GM18873 (cell line): Measurements from ENCODE around the gene CCDC136.

Source experiments
- ATAC-seq: cut with Tn5 transposase; IDR thresholded peaks from one replicate; pipeline ENCODE4 v1.9.1; 2021; ENCODE audit warnings: mild to moderate bottlenecking, moderate library complexity, moderate number of reproducible peaks; ENCODE audit not compliant: unreplicated experiment, low FRiP score

Gene CCDC136

GRCh38 chr7:128775744-128776474 lies 15.9 kb upstream of the CCDC136 start, which contains the start of gene OPN1SW:
Gene OPN1SW, minus strand, starts transcription at chr7:128775794. Its CDS starts 13 bp downstream, at chr7:128775781.
- ATAC-seq: no peak

- ATAC-seq: no peak
These were observed 14.3 kb upstream of the CCDC136 start for GRCh38 chr7:128777156-128778123.

- no peak for ATAC-seq
These were observed 12.8 kb upstream of the CCDC136 start for GRCh38 chr7:128778946-128779345.

GRCh38 chr7:128781126-128781525 lies 10.6 kb upstream of the CCDC136 start:
- no peak for ATAC-seq

- no peak for ATAC-seq
These were observed 9.9 kb upstream of the CCDC136 start for GRCh38 chr7:128781851-128782250.

- no peak for ATAC-seq
These were observed 8.5 kb upstream of the CCDC136 start for GRCh38 chr7:128783143-128783861.

GRCh38 chr7:128785738-128786137 lies 6.0 kb upstream of the CCDC136 start:
- ATAC-seq: no peak

GRCh38 chr7:128788446-128789412 lies 3.0 kb upstream of the CCDC136 start:
- ATAC-seq: no peak

- ATAC-seq: no peak
These were observed 1.3 kb upstream of the CCDC136 start for GRCh38 chr7:128790315-128791041.

- no peak for ATAC-seq
These were observed 182 bp downstream of the CCDC136 start for GRCh38 chr7:128791972-128792327.

- no peak for ATAC-seq
These were observed 858 bp downstream of the CCDC136 start for GRCh38 chr7:128792471-128793180.

GRCh38 chr7:128793181-128793547 lies 1.4 kb downstream of the CCDC136 start:
- ATAC-seq: no peak

GRCh38 chr7:128794020-128794419 lies 2.3 kb downstream of the CCDC136 start:
- no peak for ATAC-seq

- ATAC-seq: no peak
These were observed 2.7 kb downstream of the CCDC136 start for GRCh38 chr7:128794436-128794835.

- no peak for ATAC-seq
These were observed 3.4 kb downstream of the CCDC136 start for GRCh38 chr7:128795129-128795528.

- ATAC-seq: no peak
These were observed 4.6 kb downstream of the CCDC136 start for GRCh38 chr7:128796327-128796726.

- ATAC-seq: no peak
These were observed 7.7 kb downstream of the CCDC136 start for GRCh38 chr7:128799451-128799850.

- ATAC-seq: no peak
These were observed 8.8 kb downstream of the CCDC136 start for GRCh38 chr7:128800567-128800966.
